WTC11 (cell line): Measurements from ENCODE around the gene WBP1L. TPM values are rescaled to one million over a fixed set of nuclear protein-coding genes. Genes with fewer than 3 reads are reported as not detected.

Experiments
- ATAC-seq: fragments of 200-7000 bp; cut with Tn5 transposase; 2 replicates; pipeline ENCODE4 v1.10.0; 2021; ENCODE audit warnings: mild to moderate bottlenecking, moderate library complexity
- CTCF ChIA-PET: fragments of 300-600 bp; sonication (Branson Sonifier 250); formaldehyde crosslinking; loops from one replicate; lab custom pipeline; 2021; ENCODE audit warnings: antibody characterized with exemption; lab: Charles Lee
- POLR2A ChIA-PET: fragments of 350-600 bp; sonication (Branson Sonifier 250); formaldehyde crosslinking; loops from one replicate; lab custom pipeline; 2021; ENCODE audit warnings: antibody characterized with exemption; lab: Charles Lee
- DNase-seq: peaks from one replicate; pipeline ENCODE4 v3.0.0; 2021; ENCODE audit warnings: low spot score
- H3K27ac Mint-ChIP-seq: 2 replicates; pipeline ENCODE4 v1.8.0; 2021; ENCODE audit warnings: mixed read lengths
- H3K27me3 Mint-ChIP-seq: 2 replicates; pipeline ENCODE4 v1.8.0; 2021; ENCODE audit warnings: low read depth, mild to moderate bottlenecking, moderate library complexity, mixed read lengths
- H3K36me3 Mint-ChIP-seq: 2 replicates; pipeline ENCODE4 v1.8.0; 2021; ENCODE audit warnings: mixed read lengths
- H3K4me1 Mint-ChIP-seq: 2 replicates; pipeline ENCODE4 v1.8.0; 2022; ENCODE audit warnings: mixed read lengths
- H3K4me3 Mint-ChIP-seq: 2 replicates; pipeline ENCODE4 v1.8.0; 2021; ENCODE audit warnings: mild to moderate bottlenecking, moderate library complexity, mixed read lengths
- H3K9me3 Mint-ChIP-seq: 2 replicates; pipeline ENCODE4 v1.8.0; 2021; ENCODE audit warnings: mixed read lengths
- IRF2 ChIP-seq: sonication (generic); formaldehyde crosslinking; IDR thresholded peaks from 2 replicates; pipeline ENCODE4 v1.8.0; 2022; ENCODE audit warnings: low read depth, missing genetic modification reagents, borderline replicate concordance
- MYBL2 ChIP-seq: sonication (generic); formaldehyde crosslinking; IDR thresholded peaks from 2 replicates; pipeline ENCODE4 v1.8.1; 2023; ENCODE audit warnings: mild to moderate bottlenecking, moderate library complexity, missing genetic modification reagents
- NR3C1 ChIP-seq: sonication (generic); formaldehyde crosslinking; conservative IDR thresholded peaks from 2 replicates; pipeline ENCODE4 v1.8.1; 2023; ENCODE audit warnings: low read depth, mild to moderate bottlenecking, missing genetic modification reagents
- RORB ChIP-seq: fragments of 250-450 bp; sonication (Bioruptor Pico); IDR thresholded peaks from 2 replicates; pipeline ENCODE4 v1.9.0; 2021; ENCODE audit warnings: mild to moderate bottlenecking
- SMAD4 ChIP-seq: sonication (generic); formaldehyde crosslinking; IDR thresholded peaks from 2 replicates; pipeline ENCODE4 v1.8.0; 2022; ENCODE audit warnings: mild to moderate bottlenecking, missing genetic modification reagents
- TCF7 ChIP-seq: sonication (generic); formaldehyde crosslinking; IDR thresholded peaks from 2 replicates; pipeline ENCODE4 v1.8.0; 2022; ENCODE audit warnings: mild to moderate bottlenecking, low read depth, missing genetic modification reagents, moderate library complexity
- ZNF317 ChIP-seq: sonication (generic); formaldehyde crosslinking; IDR thresholded peaks from 2 replicates; pipeline ENCODE4 v1.8.1; 2023; ENCODE audit warnings: low read depth, mild to moderate bottlenecking, moderate library complexity, missing genetic modification reagents, borderline replicate concordance
- ZNF671 ChIP-seq: fragments of 250-450 bp; sonication (Bioruptor Pico); IDR thresholded peaks from 2 replicates; pipeline ENCODE4 v1.8.0; 2021; ENCODE audit warnings: mild to moderate bottlenecking
- total RNA-seq: library from RNA; stranded (reverse); gene quantifications from 3 replicates; pipeline ENCODE4 v1.2.3, GENCODE V29; 2021
- TF ChIP-seq, protein P1 (sequence below): sonication (generic); formaldehyde crosslinking; IDR thresholded peaks from 2 replicates; pipeline ENCODE4 v1.8.1; 2022; ENCODE audit warnings: low read depth, mild to moderate bottlenecking, moderate library complexity, missing genetic modification reagents, borderline replicate concordance
- TF ChIP-seq, protein P2 (sequence below): fragments of 250-450 bp; sonication (Bioruptor Pico); IDR thresholded peaks from 2 replicates; pipeline ENCODE4 v2.1.2; 2022; ENCODE audit warnings: mild to moderate bottlenecking, moderate library complexity
- TF ChIP-seq, protein P3 (sequence below): sonication (generic); formaldehyde crosslinking; IDR thresholded peaks from 2 replicates; pipeline ENCODE4 v1.8.1; 2023; ENCODE audit warnings: mild to moderate bottlenecking, missing genetic modification reagents
- TF ChIP-seq, protein P4 (sequence below): fragments of 250-450 bp; sonication (Bioruptor Pico); conservative IDR thresholded peaks from 2 replicates; pipeline ENCODE4 v1.9.0; 2021; ENCODE audit warnings: mild to moderate bottlenecking
- TF ChIP-seq, protein P5 (sequence below): fragments of 250-450 bp; sonication (Bioruptor Pico); IDR thresholded peaks from 2 replicates; pipeline ENCODE4 v1.9.0; 2021; ENCODE audit warnings: mild to moderate bottlenecking
- TF ChIP-seq, protein P6 (sequence below): fragments of 250-450 bp; sonication (Bioruptor Pico); IDR thresholded peaks from 2 replicates; pipeline ENCODE4 v1.8.0; 2021; ENCODE audit warnings: mild to moderate bottlenecking
- TF ChIP-seq, protein P7 (sequence below): sonication (generic); formaldehyde crosslinking; IDR thresholded peaks from 2 replicates; pipeline ENCODE4 v1.8.1; 2023; ENCODE audit warnings: mild to moderate bottlenecking, moderate library complexity, missing genetic modification reagents
- TF ChIP-seq, protein P8 (sequence below): sonication (generic); formaldehyde crosslinking; IDR thresholded peaks from 2 replicates; pipeline ENCODE4 v1.8.1; 2022; ENCODE audit warnings: mild to moderate bottlenecking, missing genetic modification reagents, moderate library complexity, borderline replicate concordance
- TF ChIP-seq, protein P9 (sequence below): sonication (generic); formaldehyde crosslinking; IDR thresholded peaks from 2 replicates; pipeline ENCODE4 v1.8.1; 2022; ENCODE audit warnings: mild to moderate bottlenecking, moderate library complexity, missing genetic modification reagents

WBP1L gene
- total RNA-seq, 1 experiment from 2014 or later: 26.8 TPM

DNA sequence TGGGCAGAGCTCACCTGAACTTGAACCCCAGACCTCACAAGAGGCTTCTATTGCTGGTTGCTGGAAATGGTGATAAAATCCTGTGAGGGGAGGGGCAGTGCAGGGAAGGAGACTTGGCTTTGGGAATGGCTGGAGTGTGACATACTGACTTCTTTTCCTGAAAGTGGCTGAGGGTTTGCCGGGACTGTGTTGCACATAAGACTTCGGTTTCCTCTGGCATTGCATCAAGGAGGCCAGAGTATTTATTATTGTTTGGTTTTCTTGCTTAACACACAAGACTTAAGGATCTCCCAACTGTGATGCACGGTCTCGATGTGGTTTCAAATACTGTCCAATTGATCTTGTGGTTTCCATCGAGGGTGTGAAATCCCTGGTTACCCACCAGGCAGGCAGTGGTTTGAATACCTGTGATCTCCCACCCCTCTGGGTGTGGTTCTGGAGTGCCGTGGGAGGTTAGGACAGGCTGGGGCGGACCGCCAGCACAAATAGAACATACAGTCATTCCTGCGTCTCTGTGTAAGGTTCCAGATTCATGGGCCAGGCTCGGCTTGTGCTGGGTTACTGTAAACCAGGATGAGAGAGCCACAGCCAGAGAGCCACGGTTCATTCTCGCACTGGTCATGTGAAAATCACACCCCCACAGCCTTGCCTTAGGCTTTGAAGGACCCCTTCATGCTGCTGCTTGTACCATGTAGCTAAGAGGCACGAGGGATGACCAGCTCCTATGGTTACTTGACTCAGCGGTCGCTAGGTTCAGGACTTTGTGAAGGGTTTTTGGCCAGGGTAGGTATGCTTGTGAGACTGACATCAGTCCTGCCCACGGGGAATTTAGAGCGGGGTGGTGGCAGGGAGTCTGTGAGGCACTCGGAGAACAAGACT lies 39.2 kb downstream of the WBP1L start:
- ATAC-seq: no peak
- TF ChIP-seq, protein P1, sequence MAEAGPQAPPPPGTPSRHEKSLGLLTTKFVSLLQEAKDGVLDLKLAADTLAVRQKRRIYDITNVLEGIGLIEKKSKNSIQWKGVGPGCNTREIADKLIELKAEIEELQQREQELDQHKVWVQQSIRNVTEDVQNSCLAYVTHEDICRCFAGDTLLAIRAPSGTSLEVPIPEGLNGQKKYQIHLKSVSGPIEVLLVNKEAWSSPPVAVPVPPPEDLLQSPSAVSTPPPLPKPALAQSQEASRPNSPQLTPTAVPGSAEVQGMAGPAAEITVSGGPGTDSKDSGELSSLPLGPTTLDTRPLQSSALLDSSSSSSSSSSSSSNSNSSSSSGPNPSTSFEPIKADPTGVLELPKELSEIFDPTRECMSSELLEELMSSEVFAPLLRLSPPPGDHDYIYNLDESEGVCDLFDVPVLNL (CRISPR knock-in tag): no peak
- TF ChIP-seq RORB (CRISPR knock-in tag) (no peak), ZNF671 (CRISPR knock-in tag) (no peak), MYBL2 (CRISPR knock-in tag) (no peak), IRF2 (CRISPR knock-in tag) (no peak), ZNF317 (CRISPR knock-in tag) (no peak), NR3C1 (CRISPR knock-in tag) (no peak), TCF7 (CRISPR knock-in tag) (no peak), SMAD4 (CRISPR knock-in tag) (no peak)
- TF ChIP-seq, protein P2, sequence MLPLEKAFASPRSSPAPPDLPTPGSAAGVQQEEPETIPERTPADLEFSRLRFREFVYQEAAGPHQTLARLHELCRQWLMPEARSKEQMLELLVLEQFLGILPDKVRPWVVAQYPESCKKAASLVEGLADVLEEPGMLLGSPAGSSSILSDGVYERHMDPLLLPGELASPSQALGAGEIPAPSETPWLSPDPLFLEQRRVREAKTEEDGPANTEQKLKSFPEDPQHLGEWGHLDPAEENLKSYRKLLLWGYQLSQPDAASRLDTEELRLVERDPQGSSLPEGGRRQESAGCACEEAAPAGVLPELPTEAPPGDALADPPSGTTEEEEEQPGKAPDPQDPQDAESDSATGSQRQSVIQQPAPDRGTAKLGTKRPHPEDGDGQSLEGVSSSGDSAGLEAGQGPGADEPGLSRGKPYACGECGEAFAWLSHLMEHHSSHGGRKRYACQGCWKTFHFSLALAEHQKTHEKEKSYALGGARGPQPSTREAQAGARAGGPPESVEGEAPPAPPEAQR (CRISPR knock-in tag): no peak
- TF ChIP-seq, protein P3, sequence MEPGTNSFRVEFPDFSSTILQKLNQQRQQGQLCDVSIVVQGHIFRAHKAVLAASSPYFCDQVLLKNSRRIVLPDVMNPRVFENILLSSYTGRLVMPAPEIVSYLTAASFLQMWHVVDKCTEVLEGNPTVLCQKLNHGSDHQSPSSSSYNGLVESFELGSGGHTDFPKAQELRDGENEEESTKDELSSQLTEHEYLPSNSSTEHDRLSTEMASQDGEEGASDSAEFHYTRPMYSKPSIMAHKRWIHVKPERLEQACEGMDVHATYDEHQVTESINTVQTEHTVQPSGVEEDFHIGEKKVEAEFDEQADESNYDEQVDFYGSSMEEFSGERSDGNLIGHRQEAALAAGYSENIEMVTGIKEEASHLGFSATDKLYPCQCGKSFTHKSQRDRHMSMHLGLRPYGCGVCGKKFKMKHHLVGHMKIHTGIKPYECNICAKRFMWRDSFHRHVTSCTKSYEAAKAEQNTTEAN (CRISPR knock-in tag): no peak
- TF ChIP-seq, protein P4, sequence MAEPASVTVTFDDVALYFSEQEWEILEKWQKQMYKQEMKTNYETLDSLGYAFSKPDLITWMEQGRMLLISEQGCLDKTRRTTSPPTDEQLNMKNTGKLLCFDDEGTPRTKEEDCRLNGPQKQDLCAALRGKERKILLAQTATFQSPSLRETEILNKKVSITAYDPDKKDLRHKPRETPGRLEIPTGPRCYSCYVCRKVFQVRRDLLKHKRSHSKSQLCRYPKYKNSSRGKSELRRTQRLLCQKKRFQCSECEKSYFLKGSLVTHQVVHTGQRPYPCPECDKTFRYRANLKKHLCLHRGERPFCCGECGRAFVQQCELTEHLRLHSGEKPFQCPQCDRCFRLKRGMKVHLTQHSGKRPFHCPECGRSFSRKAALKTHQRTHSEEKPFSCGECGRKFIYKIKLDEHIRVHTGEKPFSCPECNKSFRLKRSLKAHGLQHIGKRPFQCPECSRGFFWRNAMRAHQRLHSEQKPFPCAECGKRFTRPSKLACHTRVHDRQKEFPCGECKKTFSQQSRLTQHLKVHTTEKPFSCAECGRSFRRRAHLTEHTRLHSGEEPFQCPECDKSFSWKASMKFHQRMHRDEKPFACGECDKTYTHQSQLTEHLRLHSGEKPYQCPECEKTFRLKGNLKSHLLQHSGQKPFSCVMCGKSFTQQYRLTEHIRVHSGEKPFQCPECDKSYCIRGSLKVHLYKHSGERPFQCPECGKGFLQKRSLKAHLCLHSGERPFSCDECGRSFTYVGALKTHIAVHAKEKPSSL (CRISPR knock-in tag): no peak
- TF ChIP-seq, protein P5, sequence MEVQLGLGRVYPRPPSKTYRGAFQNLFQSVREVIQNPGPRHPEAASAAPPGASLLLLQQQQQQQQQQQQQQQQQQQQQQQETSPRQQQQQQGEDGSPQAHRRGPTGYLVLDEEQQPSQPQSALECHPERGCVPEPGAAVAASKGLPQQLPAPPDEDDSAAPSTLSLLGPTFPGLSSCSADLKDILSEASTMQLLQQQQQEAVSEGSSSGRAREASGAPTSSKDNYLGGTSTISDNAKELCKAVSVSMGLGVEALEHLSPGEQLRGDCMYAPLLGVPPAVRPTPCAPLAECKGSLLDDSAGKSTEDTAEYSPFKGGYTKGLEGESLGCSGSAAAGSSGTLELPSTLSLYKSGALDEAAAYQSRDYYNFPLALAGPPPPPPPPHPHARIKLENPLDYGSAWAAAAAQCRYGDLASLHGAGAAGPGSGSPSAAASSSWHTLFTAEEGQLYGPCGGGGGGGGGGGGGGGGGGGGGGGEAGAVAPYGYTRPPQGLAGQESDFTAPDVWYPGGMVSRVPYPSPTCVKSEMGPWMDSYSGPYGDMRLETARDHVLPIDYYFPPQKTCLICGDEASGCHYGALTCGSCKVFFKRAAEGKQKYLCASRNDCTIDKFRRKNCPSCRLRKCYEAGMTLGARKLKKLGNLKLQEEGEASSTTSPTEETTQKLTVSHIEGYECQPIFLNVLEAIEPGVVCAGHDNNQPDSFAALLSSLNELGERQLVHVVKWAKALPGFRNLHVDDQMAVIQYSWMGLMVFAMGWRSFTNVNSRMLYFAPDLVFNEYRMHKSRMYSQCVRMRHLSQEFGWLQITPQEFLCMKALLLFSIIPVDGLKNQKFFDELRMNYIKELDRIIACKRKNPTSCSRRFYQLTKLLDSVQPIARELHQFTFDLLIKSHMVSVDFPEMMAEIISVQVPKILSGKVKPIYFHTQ: no peak
- TF ChIP-seq, protein P6, sequence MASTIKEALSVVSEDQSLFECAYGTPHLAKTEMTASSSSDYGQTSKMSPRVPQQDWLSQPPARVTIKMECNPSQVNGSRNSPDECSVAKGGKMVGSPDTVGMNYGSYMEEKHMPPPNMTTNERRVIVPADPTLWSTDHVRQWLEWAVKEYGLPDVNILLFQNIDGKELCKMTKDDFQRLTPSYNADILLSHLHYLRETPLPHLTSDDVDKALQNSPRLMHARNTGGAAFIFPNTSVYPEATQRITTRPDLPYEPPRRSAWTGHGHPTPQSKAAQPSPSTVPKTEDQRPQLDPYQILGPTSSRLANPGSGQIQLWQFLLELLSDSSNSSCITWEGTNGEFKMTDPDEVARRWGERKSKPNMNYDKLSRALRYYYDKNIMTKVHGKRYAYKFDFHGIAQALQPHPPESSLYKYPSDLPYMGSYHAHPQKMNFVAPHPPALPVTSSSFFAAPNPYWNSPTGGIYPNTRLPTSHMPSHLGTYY (CRISPR knock-in tag): no peak
- TF ChIP-seq, protein P7, sequence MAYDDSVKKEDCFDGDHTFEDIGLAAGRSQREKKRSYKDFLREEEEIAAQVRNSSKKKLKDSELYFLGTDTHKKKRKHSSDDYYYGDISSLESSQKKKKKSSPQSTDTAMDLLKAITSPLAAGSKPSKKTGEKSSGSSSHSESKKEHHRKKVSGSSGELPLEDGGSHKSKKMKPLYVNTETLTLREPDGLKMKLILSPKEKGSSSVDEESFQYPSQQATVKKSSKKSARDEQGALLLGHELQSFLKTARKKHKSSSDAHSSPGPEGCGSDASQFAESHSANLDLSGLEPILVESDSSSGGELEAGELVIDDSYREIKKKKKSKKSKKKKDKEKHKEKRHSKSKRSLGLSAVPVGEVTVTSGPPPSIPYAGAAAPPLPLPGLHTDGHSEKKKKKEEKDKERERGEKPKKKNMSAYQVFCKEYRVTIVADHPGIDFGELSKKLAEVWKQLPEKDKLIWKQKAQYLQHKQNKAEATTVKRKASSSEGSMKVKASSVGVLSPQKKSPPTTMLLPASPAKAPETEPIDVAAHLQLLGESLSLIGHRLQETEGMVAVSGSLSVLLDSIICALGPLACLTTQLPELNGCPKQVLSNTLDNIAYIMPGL (CRISPR knock-in tag): no peak
- TF ChIP-seq, protein P8, sequence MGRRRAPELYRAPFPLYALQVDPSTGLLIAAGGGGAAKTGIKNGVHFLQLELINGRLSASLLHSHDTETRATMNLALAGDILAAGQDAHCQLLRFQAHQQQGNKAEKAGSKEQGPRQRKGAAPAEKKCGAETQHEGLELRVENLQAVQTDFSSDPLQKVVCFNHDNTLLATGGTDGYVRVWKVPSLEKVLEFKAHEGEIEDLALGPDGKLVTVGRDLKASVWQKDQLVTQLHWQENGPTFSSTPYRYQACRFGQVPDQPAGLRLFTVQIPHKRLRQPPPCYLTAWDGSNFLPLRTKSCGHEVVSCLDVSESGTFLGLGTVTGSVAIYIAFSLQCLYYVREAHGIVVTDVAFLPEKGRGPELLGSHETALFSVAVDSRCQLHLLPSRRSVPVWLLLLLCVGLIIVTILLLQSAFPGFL (CRISPR knock-in tag): no peak
- TF ChIP-seq, protein P9, sequence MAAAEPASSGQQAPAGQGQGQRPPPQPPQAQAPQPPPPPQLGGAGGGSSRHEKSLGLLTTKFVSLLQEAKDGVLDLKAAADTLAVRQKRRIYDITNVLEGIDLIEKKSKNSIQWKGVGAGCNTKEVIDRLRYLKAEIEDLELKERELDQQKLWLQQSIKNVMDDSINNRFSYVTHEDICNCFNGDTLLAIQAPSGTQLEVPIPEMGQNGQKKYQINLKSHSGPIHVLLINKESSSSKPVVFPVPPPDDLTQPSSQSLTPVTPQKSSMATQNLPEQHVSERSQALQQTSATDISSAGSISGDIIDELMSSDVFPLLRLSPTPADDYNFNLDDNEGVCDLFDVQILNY (CRISPR knock-in tag): no peak

More for the DNA sequence above, 39.2 kb downstream of the WBP1L start:
- Mint-ChIP-seq H3K27ac (peak overlapping the region; percentile 52; the same call in 1 of the 2 replicates), H3K36me3 (no peaks in the 10 kb centered on the region), H3K9me3 (no peaks in the 10 kb centered on the region), H3K4me3 (no peak overlapping the region), H3K27me3 (no peaks in the 10 kb centered on the region), H3K4me1 (peaks cover 51% of the 10 kb centered on the region)
- ChIA-PET POLR2A (no interaction called here), CTCF (interaction anchor here (1.0 kb wide), 1 partner anchor 31 kb away, joined by 4 read pairs; no protein-coding TSS in a partner anchor)
- no peak for DNase-seq
